ENCODE results near the gene PNLDC1.
A peak's percentile ranks its signal among the peaks of the same experiment; 100 is the strongest.
"Not testable (repeated sequence)": the region's sequence is repeated elsewhere in the genome, so short reads cannot be mapped to it uniquely, and the experiment has no call there.

Gene PNLDC1

DNA sequence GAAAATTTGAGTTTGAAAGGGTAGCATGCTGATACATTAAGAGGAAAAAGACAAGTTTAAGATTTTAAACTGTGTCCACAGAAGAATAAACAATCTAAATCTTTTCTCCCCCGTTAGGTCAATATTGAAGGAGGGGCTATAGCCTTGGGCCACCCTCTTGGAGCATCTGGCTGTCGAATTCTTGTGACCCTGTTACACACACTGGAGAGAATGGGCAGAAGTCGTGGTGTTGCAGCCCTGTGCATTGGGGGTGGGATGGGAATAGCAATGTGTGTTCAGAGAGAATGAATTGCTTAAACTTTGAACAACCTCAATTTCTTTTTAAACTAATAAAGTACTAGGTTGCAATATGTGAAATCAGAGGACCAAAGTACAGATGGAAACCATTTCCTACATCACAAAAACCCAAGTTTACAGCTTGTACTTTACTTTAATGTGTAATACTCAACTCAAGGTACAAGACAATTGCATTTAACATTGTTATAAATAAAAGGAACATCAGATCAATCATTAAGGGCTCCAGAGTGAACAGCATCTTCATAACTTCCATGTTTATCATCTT is 21.5 kb upstream of the PNLDC1 start:
- DNase-seq (ENCODE audit: low read depth) = no peak

GRCh38 chr6:159788276-159788675 is 11.8 kb upstream of the PNLDC1 start:
- DNase-seq (ENCODE audit: low read depth) = no peak

DNA sequence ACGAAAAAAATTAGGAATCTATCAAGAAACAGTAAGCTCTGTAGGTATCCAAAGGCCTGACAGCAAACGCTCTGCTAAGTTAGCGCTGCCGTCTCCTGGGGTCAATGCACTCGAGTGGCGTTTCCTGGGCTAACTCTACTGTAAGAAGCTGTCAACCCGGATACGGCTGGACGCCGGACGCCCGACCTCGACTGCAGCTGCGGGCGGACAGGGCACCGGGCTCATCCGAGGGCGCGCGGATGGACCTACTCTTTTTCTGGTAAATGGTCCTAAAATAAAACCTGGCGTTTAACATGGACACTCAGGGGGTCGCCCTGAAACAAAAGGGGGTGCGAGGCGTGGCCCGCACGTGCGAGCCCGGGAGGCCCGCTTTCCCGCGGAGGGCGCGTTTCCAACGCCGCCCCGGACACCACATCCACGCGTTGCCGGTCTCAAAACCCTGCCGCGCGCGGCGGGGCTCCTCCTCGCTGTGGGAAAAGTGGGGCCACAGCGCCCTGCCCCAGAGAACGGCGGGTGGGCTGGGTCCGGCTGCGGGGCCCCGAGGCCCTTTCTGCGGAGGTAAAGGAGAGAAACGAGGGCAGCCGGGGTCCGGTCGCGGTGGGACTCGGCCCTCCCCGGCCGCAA is 11.2 kb upstream of the PNLDC1 start:
- DNase-seq (ENCODE audit: low read depth) = peak; percentile 44

- DNase-seq (ENCODE audit: low read depth) = peak; percentile 100
Measured at GRCh38 chr6:159789377-159790148, 10.5 kb upstream of the PNLDC1 start, which contains the start of gene TCP1. Gene TCP1 (minus strand): TSS chr6:159789602. CDS start chr6:159789468, 134 bp downstream.

DNA sequence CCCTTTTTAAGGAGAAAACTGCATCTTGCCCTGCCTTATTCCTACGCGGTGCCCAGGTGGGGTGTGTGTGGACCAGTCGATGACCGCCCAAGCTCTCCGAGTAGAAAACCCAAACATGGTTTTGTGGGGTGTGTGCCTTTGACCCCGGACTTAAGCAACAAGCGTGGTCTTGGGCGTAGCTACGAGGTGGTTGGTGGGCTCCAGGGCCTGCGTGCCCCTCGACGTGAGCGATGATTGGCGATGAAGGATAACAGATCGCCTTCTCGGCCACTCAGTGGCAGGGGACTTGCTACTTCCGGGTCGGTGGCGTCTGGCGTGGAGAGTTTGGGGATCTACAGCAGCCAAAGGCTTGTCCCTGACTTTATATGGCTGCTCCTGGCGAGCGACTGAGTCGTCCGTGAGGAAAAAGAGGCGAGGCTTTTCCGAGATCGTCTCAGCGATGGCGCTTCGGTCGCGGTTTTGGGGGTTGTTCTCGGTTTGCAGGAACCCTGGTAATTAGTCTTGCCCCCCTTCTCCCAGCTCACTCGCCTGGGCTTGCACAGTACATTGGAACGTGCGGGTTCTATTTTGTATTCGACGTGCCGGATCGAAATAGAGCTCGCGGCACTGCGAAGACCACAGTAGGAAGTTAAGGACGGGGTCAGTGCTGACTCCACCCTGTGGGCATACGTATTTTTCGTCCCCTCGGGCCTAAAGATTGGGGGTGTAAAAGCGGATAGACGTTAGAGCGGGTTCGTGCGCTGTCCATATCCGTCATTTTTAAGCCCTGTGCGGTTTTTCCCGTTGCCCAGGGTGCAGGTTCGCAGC is 9.7 kb upstream of the PNLDC1 start, which contains the start of gene MRPL18:
Gene MRPL18 (plus strand): TSS at position 319 of the 807 bp plus-strand sequence. CDS start 121 bp downstream, at position 440.
- DNase-seq (ENCODE audit: low read depth) = peak; percentile 98

DNA sequence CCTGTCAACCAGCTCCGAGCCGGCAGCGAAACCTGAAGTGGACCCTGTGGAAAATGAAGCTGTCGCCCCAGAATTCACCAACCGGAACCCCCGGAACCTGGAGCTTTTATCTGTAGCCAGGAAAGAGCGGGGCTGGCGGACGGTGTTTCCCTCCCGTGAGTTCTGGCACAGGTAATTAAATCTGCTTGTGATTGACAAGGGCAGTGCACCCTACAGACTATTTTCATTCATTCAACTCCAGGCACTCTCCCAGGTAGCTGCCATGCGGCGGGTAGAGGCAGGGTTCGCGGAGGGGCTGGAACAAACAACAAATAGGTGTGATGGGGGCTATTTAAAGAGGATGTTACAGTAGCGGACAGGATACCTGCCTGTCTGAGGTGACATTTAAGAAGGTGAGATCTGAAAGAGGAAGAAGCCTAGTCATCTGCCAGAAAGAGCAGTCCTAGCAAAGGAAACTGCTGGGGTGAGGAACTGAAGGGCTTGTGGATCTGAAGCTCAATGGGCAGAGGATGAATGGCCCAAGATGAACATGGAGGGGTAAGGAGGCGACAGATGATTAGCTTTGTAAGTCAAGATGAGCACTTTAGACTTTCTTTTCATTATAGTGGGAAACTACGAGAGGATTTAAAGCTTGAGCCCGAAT is 9.0 kb upstream of the PNLDC1 start:
- DNase-seq (ENCODE audit: low read depth) = no peak

GRCh38 chr6:159794976-159795375 is 5.1 kb upstream of the PNLDC1 start:
- not testable (repeated sequence) for DNase-seq (ENCODE audit: low read depth)

DNA sequence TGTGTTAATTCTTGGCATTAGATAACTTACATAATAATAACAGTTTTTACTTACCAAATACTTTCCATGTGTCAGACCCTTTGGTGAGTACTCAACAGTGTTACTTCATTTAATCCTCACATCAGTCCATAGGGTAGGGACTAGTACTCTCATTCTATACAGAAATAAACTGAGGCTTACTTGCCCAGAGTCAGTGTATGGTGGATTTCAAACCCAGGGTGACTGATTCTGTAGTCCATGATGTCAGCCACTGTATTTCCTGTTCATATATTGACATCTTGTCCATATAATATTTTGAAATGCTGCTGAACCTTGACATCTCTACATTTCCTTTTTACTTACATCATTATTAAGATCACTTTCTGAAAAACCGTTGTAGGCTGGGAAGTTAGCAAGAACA is 2.5 kb upstream of the PNLDC1 start:
- no peak for DNase-seq (ENCODE audit: low read depth)

GRCh38 chr6:159801935-159802334 is 1.9 kb downstream of the PNLDC1 start:
- DNase-seq (ENCODE audit: low read depth) = peak; percentile 43

- no peak for DNase-seq (ENCODE audit: low read depth)
Measured at GRCh38 chr6:159804504-159804903, 4.4 kb downstream of the PNLDC1 start.

GRCh38 chr6:159805440-159806020 is 5.5 kb downstream of the PNLDC1 start:
- DNase-seq (ENCODE audit: low read depth) = peak; percentile 45

- peak; percentile 94 for DNase-seq (ENCODE audit: low read depth)
Measured at GRCh38 chr6:159806021-159806458, 6.0 kb downstream of the PNLDC1 start.

- DNase-seq (ENCODE audit: low read depth) = peak; percentile 65
Measured at GRCh38 chr6:159807150-159807858, 7.2 kb downstream of the PNLDC1 start.

DNA sequence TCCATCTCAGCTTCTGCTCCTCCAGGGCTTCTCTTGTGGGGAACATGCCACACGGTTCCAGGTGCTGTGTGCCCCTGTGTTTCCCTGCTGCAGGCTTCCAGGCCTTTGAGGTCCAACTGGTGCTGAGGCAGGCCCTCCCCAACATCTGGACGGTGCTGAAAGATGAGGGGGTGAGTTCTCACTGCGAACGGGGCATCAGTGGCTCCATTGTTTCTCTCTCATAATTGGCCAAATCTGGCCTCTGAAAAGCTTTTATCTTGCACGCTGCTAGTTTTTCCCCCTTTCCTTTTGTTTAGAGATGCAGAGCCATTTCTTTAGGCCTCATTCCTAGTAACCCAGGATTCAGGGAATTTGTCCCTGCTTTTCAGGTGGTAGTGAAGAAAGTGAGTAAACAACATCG is 8.6 kb downstream of the PNLDC1 start:
- no peak for DNase-seq (ENCODE audit: low read depth)

- no peak for DNase-seq (ENCODE audit: low read depth)
Measured at GRCh38 chr6:159809149-159809548, 9.1 kb downstream of the PNLDC1 start.

GRCh38 chr6:159813781-159814180 is 13.7 kb downstream of the PNLDC1 start:
- DNase-seq (ENCODE audit: low read depth) = no peak

- DNase-seq (ENCODE audit: low read depth) = no peak
Measured at GRCh38 chr6:159815410-159815809, 15.3 kb downstream of the PNLDC1 start.

DNA sequence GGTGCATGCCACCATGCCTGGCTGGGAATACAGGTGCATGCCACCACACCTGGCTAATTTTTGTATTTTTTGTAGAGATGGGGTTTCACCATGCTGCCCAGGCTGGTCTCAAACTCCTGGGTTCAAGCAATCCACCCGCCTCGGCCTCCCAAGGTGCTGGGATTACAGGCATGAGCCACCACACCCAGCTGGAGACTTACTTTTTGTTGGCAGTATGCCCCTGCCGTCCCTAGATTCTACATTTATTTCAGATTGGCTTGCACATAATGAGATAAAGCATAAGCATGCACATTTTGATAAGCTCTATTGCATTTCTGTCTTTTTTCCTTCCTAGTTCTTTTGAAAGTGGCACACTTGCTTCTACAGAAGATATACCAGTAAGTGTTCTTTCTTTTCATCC is 16.7 kb downstream of the PNLDC1 start:
- not testable (repeated sequence) for DNase-seq (ENCODE audit: low read depth)

DNA sequence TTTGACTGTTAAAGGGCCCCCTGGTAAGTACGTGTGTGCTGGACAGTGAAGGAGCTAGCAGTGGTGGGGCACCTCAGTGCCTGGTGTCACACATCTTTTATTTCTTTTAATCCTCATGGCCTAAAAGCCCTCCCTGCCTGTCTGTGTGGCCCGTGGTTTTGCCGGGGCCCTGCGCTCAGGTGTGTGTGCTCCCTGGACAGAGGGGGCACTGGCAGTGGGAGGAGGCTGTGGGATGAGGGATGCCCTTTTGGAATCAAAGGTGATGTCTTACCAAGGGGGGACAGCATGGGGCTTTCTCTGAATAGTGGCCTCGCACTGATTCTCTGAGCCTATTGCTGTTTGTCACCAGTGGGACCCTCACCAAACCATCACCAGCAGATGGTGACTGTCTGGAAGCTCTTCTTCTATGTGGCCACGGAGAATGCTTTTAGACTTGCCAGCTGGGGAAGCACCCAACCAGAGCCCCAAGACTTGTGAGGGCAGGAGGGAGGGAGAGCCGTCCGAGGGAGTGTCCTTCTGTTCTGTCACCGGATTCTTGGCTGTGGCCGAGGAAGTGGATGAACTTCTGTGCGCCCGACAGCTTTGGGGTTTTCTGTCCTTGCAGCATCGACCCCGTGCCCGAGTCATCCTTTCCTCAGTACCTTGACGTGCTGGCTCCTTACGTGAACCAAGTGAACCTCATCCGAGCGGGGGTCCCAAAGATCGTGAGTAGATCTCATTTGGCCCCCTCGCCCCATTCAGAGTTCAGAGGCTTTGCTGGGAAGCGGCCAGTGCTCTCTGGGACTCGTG is 18.1 kb downstream of the PNLDC1 start:
- no peak for DNase-seq (ENCODE audit: low read depth)

DNA sequence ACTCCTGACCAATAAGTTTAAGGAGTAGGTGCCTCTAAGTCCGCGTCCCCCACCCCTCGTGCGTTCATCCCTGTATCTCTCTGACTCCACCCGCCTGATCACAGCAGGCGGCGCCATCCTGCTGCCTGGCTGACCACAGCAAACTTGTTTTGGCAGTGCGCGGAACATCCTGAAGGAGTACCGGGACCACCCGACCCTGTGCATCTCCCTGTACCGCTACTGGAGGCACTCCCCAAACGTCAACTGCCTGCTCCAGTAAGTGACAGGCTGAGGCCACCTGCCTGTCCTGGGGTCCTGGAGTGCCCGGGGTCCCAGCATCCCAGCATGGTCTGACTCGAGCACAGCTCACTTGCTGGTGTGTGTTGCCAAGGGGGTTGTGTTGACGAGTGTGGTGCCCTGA is 19.0 kb downstream of the PNLDC1 start:
- no peak for DNase-seq (ENCODE audit: low read depth)

All from amniotic epithelial cell (primary cell).